MG63 (cell line): ENCODE data around the gene TAT. TPM values are rescaled to one million over a fixed set of nuclear protein-coding genes. Genes with fewer than 3 reads are reported as not detected.
"Not testable (repeated sequence)": the region's sequence is repeated elsewhere in the genome, so short reads cannot be mapped to it uniquely, and the experiment has no call there.

ENCODE experiments used
- DNase-seq: peaks from one replicate; pipeline ENCODE4 v3.0.0-alpha.2; 2020
- H3K27me3 ChIP-seq: fragments of 250-450 bp; sonication (Bioruptor Pico); 2 replicates; pipeline ENCODE4 v1.5.1; 2020; ENCODE audit warnings: mild to moderate bottlenecking, moderate library complexity
- H3K36me3 ChIP-seq: fragments of 250-450 bp; sonication (Bioruptor Pico); 2 replicates; pipeline ENCODE4 v1.5.1; 2020; ENCODE audit warnings: mild to moderate bottlenecking, moderate library complexity
- H3K4me3 ChIP-seq: fragments of 250-450 bp; sonication (Bioruptor Pico); 2 replicates; pipeline ENCODE4 v1.5.1; 2020; ENCODE audit warnings: mild to moderate bottlenecking, moderate library complexity
- H3K9me3 ChIP-seq: fragments of 250-450 bp; sonication (Bioruptor Pico); 2 replicates; pipeline ENCODE4 v1.5.1; 2020; ENCODE audit warnings: mild to moderate bottlenecking, moderate library complexity
- total RNA-seq: library from RNA; depleted of rRNA; stranded (reverse); fragments of >200 nt; shearing (Covaris generic); gene quantifications from 2 replicates; pipeline ENCODE4 v1.2.3, GENCODE V29; 2014; ENCODE audit warnings: low replicate concordance

TAT gene
- total RNA-seq, 1 experiment from 2014 or later: not detected

DNA sequence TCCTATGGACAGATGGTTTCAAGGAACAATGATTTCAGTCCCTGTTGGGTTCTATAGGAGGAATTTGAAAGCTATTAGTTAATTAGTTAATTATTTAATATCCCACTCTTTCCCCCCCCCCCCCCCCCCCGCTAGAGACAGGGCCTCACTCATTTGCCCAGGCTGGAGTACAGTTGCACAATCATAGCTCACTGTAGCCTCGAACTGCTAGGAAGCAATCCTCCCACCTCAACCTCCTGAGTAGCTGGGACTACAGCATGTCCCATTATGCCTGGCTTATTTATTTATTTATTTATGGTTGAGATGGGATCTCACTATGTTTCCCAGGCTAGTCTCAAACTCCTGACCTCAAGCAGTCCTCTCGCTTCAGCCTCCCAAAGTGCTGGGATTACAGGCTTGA lies 15.0 kb upstream of the TAT start:
- H3K27me3 ChIP-seq: no peaks in the 10 kb centered on the region
- no peaks in the 10 kb centered on the region for H3K9me3 ChIP-seq
- H3K4me3 ChIP-seq: no peak overlapping the region
- H3K36me3 ChIP-seq: no peaks in the 10 kb centered on the region
- no peak for DNase-seq

DNA sequence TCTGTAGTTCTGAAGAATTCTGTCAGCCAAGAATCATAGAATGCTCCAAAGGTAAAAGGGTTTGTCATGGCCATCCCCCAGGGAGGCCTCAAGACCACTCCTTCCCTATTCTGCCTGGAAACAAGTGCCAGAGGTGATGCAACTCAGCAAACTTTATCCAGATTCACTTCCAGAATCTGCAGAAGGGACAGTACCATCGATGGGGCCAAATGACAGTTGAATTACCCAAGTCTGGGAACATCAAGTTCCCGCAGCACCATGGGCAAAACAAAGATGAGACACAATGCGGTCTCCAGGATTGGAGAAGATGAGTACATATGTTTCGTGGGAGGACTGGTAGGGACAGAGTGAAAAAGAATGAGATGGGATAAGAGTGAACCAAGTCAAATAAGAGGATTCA lies 13.7 kb upstream of the TAT start:
- DNase-seq: no peak
- Histone ChIP-seq H3K4me3 (no peak overlapping the region), H3K9me3 (no peaks in the 10 kb centered on the region), H3K36me3 (no peaks in the 10 kb centered on the region), H3K27me3 (no peaks in the 10 kb centered on the region)

DNA sequence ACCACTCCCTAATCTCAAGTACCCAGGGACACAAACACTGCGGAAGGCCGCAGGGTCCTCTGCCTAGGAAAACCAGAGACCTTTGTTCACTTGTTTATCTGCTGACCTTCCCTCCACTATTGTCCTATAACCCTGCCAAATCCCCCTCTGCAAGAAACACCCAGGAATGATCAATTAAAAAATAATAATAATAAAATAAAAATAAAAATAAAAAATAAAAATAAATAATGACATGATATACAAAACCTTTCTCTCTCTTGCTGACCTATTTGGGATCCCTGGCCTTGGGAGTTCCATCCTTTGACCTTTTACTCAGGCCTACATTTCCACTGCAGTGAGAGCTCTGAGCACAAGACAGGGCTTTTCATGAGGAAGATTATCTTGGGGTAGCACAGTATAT lies 13.2 kb upstream of the TAT start:
- not testable (repeated sequence) for H3K36me3 ChIP-seq, DNase-seq, H3K27me3 ChIP-seq, H3K4me3 ChIP-seq, H3K9me3 ChIP-seq

DNA sequence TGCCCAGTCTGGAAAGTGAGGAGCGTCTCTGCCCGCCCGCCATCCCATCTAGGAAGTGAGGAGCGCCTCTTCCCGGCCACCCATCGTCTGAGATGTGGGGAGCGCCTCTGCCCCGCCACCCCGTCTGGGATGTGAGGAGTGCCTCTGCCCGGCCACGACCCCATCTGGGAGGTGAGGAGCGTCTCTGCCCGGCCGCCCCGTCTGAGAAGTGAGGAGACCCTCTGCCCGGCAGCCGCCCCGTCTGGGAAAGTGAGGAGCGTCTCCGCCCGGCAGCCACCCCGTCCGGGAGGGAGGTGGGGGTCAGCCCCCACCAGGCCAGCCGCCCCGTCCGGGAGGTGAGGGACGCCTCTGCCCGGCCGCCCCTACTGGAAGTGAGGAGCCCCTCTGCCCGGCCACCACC lies 12.4 kb upstream of the TAT start:
- not testable (repeated sequence) for H3K4me3 ChIP-seq, H3K36me3 ChIP-seq, H3K9me3 ChIP-seq, DNase-seq, H3K27me3 ChIP-seq

DNA sequence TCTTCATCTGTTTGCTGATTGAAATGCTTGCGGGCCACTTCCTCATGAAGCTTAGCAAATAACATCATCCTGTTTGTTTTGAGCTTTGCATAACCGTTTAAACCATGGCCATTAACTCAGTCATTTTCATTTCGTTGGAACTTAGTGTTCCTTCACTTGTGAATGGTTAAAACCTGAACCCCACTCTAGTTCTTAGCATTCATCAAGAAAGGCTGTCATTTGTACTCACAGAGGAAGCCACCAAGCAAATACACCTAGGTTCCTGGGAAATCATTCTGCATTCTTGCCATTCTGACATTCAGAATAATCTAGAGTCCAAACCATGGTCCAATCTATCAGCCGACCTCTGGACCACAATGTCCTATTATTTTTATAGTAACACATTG lies 8.4 kb upstream of the TAT start:
- H3K4me3 ChIP-seq: no peak overlapping the region
- no peak for DNase-seq
- no peaks in the 10 kb centered on the region for H3K36me3 ChIP-seq
- H3K27me3 ChIP-seq: no peaks in the 10 kb centered on the region
- H3K9me3 ChIP-seq: no peaks in the 10 kb centered on the region

DNA sequence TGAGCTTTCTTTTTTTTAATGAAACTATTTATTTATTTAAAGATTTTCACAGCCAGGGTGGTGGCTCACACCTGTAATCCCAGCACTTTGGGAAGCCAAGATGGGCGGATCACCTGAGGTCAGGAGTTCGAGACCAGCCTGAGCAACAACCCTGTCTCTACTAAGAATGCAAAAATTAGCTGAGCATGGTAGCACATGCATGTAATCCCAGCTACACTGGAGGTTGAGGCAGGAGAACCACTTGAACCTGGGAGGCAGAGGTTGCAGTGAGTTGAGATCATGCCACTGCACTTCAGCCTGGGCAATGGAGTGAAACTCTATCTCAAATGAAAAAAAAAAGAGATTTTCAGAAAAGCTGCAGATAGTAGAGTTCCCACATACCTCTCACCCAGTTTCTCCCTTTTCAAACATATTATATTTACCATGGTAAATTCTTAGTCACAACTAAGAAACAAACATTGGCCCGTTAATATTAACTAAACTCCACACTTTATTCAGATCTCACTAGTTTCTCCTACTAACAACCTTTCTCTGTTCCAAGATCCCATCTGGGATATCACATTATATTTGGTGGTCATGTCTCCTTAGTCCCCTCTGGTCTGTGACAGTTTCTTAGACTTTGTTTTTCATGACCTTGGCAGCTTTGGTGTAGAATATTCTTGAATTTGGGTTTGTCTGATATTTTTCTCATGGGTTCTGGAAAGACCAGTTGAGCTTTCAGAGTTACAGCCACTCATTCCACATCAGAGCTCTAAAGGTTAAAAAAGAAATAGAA lies 7.8 kb upstream of the TAT start:
- Histone ChIP-seq H3K4me3 (no peak overlapping the region), H3K36me3 (no peaks in the 10 kb centered on the region), H3K27me3 (no peaks in the 10 kb centered on the region), H3K9me3 (no peaks in the 10 kb centered on the region)
- DNase-seq: no peak

DNA sequence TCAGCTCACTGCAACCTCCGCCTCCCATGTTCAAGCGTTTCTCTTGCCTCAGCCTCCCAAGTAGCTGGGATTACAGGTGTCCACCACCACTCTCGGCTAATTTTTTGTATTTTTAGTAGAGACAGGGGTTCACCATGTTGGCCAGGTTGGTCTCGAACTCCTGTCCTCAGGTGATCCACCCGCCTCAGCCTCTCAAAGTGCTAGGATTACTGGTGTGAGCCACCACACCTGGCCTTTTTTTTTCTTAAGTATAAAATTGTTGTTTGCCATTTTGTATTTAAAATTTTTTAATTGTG lies 5.6 kb upstream of the TAT start:
- not testable (repeated sequence) for H3K36me3 ChIP-seq, H3K27me3 ChIP-seq, H3K9me3 ChIP-seq, DNase-seq, H3K4me3 ChIP-seq

DNA sequence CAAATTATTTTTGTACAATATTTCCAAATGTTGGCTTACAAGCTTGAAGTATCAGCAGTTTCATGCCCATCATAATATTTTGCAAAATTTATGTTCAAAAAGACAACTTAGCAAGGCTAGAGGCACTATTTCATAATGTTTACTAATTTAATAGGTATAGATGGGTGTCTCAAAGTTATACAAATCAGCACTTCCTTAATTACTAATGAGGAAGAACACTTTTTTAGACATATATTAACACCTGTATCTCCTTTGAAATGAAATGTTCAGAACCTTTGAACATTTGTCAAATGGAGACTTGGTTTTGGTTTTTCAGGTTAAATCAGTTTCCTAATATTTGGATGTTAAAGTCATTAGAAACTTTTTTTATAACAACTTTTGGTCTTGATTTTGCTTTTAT lies 2.2 kb downstream of the TAT start:
- no peaks in the 10 kb centered on the region for H3K9me3 ChIP-seq
- no peak overlapping the region for H3K4me3 ChIP-seq
- DNase-seq: no peak
- H3K36me3 ChIP-seq: no peaks in the 10 kb centered on the region
- no peaks in the 10 kb centered on the region for H3K27me3 ChIP-seq

DNA sequence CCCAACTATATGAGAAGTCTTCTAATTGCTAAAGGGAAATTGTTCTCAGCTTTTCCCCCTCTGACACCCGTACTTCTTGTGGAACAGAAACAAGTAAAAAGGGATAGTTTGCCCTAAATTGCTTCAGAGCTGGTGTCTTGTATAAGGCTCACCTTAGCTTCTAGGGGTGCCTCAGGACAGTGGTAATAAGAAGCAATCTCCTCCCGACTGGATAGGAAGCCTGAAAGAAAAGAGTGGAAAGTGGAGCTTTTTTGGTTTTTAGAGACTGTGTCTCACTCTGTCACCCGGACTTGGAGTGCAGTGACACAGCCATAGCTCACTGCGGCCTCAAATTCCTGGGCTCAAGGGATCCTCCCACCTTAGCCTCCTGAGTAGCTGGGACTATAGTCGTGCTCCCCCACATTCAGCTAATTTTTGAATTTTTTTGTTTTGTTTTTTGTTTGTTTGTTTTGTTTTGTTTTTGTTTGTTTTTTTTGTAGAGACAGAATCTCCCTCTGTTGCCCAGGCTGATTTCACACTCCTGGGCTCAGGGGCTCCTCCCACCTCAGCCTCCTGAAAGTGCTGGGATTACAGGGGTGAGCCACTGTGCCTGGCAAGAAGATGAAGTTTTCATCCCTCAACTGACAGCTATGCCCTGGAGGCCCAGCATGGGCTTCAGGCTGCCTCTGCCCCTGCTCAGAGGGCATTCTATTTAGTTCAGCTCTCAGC lies 3.4 kb downstream of the TAT start:
- DNase-seq: no peak
- no peaks in the 10 kb centered on the region for H3K36me3 ChIP-seq
- no peaks in the 10 kb centered on the region for H3K9me3 ChIP-seq
- H3K4me3 ChIP-seq: no peak overlapping the region
- H3K27me3 ChIP-seq: no peaks in the 10 kb centered on the region

DNA sequence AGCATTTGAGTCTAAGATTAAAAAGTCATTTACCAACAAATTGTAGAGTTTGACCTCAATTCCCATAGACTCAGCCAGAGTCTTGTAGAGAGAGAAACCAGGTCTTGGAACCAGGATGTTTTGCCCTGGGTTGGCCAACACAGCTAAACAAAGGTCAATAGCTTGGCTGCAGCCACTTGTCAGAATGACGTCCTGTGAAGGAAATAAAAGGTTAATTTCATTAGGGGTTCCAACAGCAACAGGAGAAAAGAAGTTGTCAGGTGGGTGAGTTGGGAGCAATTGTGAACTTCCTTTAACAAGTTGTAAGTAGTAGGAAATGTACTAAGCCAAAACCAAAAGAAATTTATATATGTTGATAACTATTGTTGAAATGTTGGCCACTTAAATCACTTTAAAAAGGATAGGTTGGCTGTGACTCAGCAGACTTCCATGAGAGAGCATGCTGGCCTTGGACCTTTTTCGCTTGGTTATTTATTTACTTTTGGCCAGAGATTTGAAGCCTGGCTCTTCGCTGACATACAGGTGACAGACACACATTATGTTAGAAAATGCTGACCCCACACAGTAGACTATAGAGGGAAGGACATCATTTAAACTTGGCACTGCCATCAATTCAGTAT lies 4.3 kb downstream of the TAT start:
- Histone ChIP-seq H3K27me3 (no peaks in the 10 kb centered on the region), H3K9me3 (no peaks in the 10 kb centered on the region), H3K36me3 (no peaks in the 10 kb centered on the region), H3K4me3 (no peak overlapping the region)
- no peak for DNase-seq

DNA sequence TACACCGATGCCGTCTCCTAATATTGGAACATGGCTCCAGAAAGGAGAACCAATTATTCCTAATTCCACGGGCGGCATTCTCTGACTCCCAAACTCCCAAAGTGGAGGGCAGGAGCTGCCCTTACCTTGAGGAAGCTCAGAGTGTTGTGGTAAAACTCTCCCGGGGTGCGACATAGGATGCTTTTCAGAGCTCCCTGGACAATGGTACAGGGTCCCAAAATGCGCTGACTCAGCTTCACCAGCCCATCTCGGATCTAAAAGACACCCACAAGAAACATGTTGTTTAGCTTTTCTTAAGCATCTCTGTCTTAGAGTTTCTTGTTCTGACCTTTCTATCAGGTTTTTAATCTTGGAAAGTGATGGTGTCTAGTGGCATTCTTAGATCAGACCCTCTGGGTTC lies 6.7 kb downstream of the TAT start:
- DNase-seq: no peak
- H3K36me3 ChIP-seq: no peaks in the 10 kb centered on the region
- H3K4me3 ChIP-seq: no peak overlapping the region
- no peaks in the 10 kb centered on the region for H3K27me3 ChIP-seq
- H3K9me3 ChIP-seq: no peaks in the 10 kb centered on the region

DNA sequence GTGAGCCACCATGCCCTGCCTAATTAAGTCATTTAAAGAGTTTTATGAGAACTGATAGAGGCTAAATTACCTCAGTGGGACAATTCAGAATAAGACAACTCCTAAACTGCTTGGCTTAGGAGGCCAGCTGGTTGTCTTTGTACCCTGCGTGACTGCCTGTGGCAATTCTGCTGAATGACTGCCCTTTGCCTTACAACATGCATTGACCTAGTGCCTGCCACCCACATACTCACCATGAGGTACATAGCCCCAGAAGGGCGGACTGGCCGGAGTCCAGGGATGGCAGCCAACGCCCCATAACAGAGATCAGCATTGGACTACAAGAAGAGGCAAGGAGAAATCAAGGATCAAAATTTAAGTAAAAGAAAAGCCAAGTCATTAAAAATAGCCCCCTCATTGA lies 7.3 kb downstream of the TAT start:
- H3K27me3 ChIP-seq: no peaks in the 10 kb centered on the region
- H3K36me3 ChIP-seq: no peaks in the 10 kb centered on the region
- peak; percentile 11 for DNase-seq
- H3K4me3 ChIP-seq: no peak overlapping the region
- H3K9me3 ChIP-seq: no peaks in the 10 kb centered on the region

DNA sequence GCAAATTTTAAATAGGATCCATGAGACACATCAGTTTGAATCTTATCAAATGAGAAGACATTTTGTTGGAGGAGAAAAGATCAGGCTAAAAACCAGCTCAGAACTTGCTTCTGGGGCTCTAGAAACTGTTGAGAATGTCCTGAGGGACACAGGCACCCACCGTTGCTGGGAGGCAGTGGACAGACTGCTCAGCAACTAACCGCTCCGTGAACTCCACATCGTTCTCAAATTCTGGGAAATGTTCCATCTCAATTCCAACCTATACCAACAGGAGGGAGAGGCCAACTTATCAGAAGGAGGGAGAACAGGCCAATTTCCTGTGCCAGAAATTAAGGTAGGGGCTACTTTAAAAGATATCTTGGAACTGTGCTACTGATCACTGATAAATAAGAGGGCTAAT lies 8.3 kb downstream of the TAT start:
- no peaks in the 10 kb centered on the region for H3K9me3 ChIP-seq
- no peaks in the 10 kb centered on the region for H3K27me3 ChIP-seq
- DNase-seq: no peak
- H3K36me3 ChIP-seq: no peaks in the 10 kb centered on the region
- H3K4me3 ChIP-seq: no peak overlapping the region

DNA sequence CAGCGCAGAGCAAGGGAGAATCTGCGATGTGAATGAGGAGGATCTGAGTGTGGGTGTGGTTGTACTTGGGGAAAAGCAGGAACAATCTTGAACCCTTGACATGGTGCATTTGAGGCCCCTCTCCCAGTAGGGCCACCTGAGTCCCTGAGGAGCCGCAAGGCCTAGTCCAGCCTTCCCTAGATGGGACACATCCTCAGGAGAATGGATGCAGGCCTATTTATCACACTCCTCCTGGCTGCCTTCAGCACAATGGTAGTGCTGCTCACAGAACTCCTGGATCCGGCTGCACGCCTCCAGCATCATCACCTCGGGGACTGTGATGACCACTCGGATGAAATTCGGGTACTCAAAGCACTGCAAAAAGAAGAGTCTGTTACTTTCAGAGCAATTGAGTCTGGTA lies 9.0 kb downstream of the TAT start:
- DNase-seq: no peak
- Histone ChIP-seq H3K27me3 (no peaks in the 10 kb centered on the region), H3K4me3 (no peak overlapping the region), H3K36me3 (no peaks in the 10 kb centered on the region), H3K9me3 (no peaks in the 10 kb centered on the region)

DNA sequence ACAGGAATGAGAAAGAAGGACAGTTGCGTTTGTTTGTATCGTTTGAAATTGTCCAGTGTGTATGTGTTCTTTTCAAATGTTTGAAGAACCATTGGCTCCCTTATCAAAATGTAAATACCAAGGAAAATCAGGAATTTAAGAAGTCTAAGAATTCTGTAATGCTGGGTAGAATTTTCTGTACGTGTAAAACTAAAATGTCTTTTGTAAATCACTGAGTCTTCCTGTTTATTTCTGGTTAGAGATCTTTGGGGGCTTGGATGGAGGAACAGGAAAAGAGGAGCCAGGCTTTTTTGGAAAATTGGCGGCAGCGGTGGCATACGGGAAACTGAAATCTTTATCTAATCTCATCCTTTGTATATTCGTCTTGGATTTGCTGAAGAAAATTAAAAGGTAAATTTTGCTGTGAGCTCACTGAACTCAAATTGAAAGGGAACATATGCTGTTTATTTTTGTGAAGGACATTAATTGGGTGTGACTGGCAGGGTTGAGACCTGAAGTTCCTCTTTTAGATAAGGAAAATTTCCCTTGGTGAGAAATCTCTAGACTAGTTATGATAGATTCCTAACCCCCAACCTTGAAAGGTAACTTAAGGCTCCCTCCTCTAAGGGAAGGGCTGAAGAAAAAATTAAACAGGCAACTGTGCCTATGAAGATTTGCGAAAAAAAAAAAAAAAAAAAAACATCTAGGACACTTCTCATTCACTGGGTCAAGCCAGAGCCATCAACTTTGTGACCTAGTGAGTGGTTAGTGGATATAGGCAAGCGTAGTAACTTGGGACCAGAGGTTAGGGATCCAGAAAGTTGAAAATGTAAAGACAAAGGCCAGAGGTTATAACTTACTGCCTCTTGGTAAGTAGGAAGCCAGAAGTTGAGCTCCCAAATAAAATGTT lies 10.8 kb downstream of the TAT start:
- Histone ChIP-seq H3K36me3 (no peaks in the 10 kb centered on the region), H3K9me3 (no peaks in the 10 kb centered on the region), H3K4me3 (no peak overlapping the region), H3K27me3 (no peaks in the 10 kb centered on the region)
- DNase-seq: no peak

DNA sequence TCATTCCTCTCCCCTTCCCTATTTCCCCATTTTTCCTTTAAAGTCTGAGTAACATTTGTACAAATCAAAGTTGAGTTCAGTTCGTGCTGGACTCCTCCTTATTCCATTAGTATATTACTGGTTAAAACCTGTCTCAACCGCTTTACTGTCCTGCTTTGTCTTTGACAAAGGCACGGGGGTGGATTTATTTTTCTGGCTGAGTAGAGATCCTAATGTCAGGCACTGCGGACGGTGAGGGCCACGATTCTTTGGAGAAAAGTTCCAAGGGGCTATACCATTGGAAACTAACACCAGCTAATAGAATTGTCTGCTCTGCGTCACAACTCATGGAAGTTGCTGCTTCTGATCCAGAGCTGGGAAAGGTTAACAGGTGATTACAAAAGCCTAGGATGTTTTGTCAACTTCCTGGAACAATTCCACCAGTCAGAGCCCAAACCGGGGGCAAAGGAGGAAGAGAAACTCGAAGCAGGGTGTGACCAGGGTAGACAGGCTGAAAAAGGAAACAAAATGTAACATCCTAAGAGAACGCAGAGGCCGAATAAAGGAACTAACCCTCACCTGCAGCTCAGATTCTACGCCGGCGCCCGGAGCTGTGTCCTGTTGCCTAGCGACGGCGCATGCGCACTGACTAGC lies 12.4 kb downstream of the TAT start:
- DNase-seq: no peak

DNA sequence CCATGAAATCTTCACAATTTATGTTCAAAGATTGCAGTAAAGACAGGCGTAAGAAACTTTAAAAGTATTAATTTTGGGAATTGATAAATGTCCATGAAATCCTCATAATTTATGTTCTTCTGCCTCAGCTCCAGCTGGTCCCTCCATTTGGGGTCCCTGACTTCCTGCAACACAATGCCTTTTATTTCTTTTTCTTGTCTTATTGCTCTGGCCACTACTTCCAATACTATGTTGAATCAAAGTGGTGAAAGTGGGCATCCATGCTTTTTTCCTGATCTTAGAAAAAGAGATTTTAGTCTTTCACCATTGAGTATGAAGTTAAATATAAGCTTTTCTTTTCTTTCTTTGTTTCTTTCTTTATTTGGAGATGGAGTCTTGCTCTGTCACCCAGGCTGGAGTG lies 14.3 kb downstream of the TAT start:
- no peaks in the 10 kb centered on the region for H3K9me3 ChIP-seq
- H3K36me3 ChIP-seq: no peaks in the 10 kb centered on the region
- no peaks in the 10 kb centered on the region for H3K27me3 ChIP-seq
- DNase-seq: no peak
- no peak overlapping the region for H3K4me3 ChIP-seq

More for the DNA sequence above, 12.4 kb downstream of the TAT start:
- no peaks in the 10 kb centered on the region for H3K36me3 ChIP-seq
- no peaks in the 10 kb centered on the region for H3K9me3 ChIP-seq
- H3K4me3 ChIP-seq: peak overlapping the region; percentile 42
- H3K27me3 ChIP-seq: no peaks in the 10 kb centered on the region
